Naive B cell (primary cell): ENCODE data around the gene ESYT3. TPM values are rescaled to one million over a fixed set of nuclear protein-coding genes. Genes with fewer than 3 reads are reported as not detected.
"Not testable (repeated sequence)": the region's sequence is repeated elsewhere in the genome, so short reads cannot be mapped to it uniquely, and the experiment has no call there.

Source experiments
- ATAC-seq, 2 donors: fragments of 150-1000 bp; cut with Tn5 transposase; 2 replicates each; pipeline ENCODE4 v1.10.0; 2021; ENCODE audit warnings: low read depth in 2 of 2, mild to moderate bottlenecking in 2 of 2, moderate library complexity in 2 of 2
- DNase-seq: peaks from one replicate; pipeline ENCODE4 v3.0.0; 2022
- H3K27ac Mint-ChIP-seq, 6 donors: one replicate each; pipeline ENCODE4 v1.8.0; 2020 to 2022; ENCODE audit warnings: mild to moderate bottlenecking in 6 of 6, mixed read lengths in 6 of 6, moderate library complexity in 5 of 6, inconsistent platforms in 2 of 6
- H3K27me3 Mint-ChIP-seq, 3 donors: one replicate each; pipeline ENCODE4 v1.8.0; 2021 to 2022; ENCODE audit warnings: mixed read lengths in 3 of 3, mild to moderate bottlenecking in 1 of 3
- H3K36me3 Mint-ChIP-seq, 2 donors: one replicate each; pipeline ENCODE4 v1.8.0; 2020 to 2022; ENCODE audit warnings: mixed read lengths in 2 of 2, inconsistent platforms in 1 of 2, mild to moderate bottlenecking in 1 of 2
- H3K4me1 Mint-ChIP-seq, 3 donors: one replicate each; pipeline ENCODE4 v1.8.0; 2020 to 2022; ENCODE audit warnings: mixed read lengths in 3 of 3, inconsistent platforms in 1 of 3, mild to moderate bottlenecking in 1 of 3, moderate library complexity in 1 of 3
- H3K4me3 Mint-ChIP-seq, 8 donors: one replicate each; pipeline ENCODE4 v1.8.0; 2020 to 2022; ENCODE audit warnings: mild to moderate bottlenecking in 8 of 8, mixed read lengths in 8 of 8, moderate library complexity in 8 of 8, inconsistent platforms in 2 of 8
- H3K9me3 Mint-ChIP-seq, 7 donors: one replicate each; pipeline ENCODE4 v1.8.0; 2020 to 2022; ENCODE audit warnings: mixed read lengths in 7 of 7, mild to moderate bottlenecking in 5 of 7, inconsistent platforms in 2 of 7, moderate library complexity in 1 of 7
- polyA plus RNA-seq, 6 donors: library from polyadenylated mRNA; unstranded; fragments of 300-500 nt; fragmentation: Illumina TruSeq; gene quantifications; one replicate each; pipeline ENCODE4 v1.2.3, GENCODE V29; 2021; ENCODE audit warnings: low read depth in 6 of 6

The ESYT3 gene
- polyA plus RNA-seq, 6 donors from 2014 or later: not detected

DNA sequence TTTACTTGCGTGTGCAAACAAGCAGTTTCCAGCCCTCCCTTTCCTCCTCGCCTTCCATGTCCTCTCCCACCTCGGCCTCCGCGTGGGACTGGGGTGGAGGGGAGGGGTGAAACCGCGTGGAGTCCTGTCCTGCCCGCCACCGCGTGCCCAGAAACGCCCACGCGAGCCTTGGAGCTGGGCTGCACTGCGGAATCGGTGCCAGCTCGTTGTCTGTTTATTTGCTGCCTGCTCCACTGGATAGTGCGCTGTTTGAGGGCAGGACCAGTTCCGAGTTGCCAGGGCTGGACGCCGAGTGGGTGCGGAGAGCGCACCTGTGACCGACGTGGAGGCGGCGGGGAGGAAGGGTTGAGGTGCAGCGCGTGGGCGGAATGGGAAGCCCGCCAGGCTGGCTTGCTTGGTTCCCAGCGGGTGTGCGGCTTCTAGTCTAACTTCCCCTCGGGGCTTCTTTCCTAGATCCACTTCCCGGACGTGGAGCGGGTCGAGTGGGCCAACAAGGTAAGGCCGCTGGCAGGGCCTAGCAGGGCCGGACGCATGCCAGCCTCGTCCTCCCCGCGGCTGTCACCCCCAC, 17.3 kb downstream of the ESYT3 start:
- DNase-seq (no peak), ATAC-seq (no peak)
- Mint-ChIP-seq H3K9me3 (no peaks in the 10 kb centered on the region), H3K4me1 (no peaks in the 10 kb centered on the region), H3K36me3 (no peaks in the 10 kb centered on the region), H3K4me3 (no peak overlapping the region), H3K27me3 (peaks cover 11 to 26% (median 24%) of the 10 kb centered on the region in 3 donors), H3K27ac (no peak overlapping the region)

DNA sequence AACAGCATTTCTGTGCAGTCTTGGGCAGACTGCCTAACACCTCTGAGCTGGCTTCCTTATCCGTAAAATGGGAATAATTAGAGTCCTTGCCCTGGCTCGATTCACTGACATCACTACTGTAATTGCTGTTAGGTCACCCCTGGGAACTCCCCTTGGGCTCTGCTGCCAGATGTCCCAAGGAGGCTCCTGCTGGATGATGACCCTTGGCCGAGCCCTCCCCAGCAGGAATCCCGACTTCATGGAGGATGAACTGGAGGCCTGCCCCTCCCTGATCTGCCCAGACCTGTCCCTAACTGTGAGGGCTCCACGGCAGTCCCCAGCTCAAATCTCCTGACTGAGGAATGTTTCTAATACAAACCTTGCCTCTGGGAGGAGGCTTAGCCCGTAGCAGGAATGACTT, 18.0 kb downstream of the ESYT3 start:
- no peaks in the 10 kb centered on the region for H3K36me3 Mint-ChIP-seq
- H3K4me3 Mint-ChIP-seq: no peak overlapping the region
- H3K4me1 Mint-ChIP-seq: peaks cover 0 to 2% (median 0%) of the 10 kb centered on the region in 3 donors

DNA sequence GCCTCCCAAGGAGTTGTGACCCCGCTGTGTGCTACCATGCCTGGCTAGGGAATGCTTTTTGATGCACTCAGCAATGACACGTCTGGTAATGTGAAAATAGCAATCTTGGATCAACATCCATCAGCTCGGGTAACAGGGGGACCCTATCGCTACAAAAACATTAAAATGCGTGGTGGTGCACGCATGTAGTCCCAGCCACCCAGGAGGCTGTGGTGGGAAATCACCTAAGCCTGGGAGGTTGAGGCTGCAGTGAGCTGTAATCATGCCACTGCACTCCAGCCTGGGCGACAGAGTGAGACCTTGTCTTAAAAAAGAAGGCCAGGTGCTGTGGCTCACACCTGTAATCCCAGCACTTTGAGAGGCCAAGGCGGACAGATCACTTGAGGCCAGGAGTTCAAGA, 19.5 kb downstream of the ESYT3 start:
- peaks cover 6 to 33% (median 29%) of the 10 kb centered on the region in 3 donors for H3K27me3 Mint-ChIP-seq
- not testable (repeated sequence) for H3K36me3 Mint-ChIP-seq, H3K27ac Mint-ChIP-seq, ATAC-seq, DNase-seq, H3K9me3 Mint-ChIP-seq, H3K4me3 Mint-ChIP-seq, H3K4me1 Mint-ChIP-seq

More for the DNA sequence above, 18.0 kb downstream of the ESYT3 start:
- Mint-ChIP-seq H3K9me3 (no peaks in the 10 kb centered on the region), H3K27me3 (peaks cover 11 to 30% (median 24%) of the 10 kb centered on the region in 3 donors), H3K27ac (no peak overlapping the region)
- ATAC-seq (no peak), DNase-seq (no peak)

DNA sequence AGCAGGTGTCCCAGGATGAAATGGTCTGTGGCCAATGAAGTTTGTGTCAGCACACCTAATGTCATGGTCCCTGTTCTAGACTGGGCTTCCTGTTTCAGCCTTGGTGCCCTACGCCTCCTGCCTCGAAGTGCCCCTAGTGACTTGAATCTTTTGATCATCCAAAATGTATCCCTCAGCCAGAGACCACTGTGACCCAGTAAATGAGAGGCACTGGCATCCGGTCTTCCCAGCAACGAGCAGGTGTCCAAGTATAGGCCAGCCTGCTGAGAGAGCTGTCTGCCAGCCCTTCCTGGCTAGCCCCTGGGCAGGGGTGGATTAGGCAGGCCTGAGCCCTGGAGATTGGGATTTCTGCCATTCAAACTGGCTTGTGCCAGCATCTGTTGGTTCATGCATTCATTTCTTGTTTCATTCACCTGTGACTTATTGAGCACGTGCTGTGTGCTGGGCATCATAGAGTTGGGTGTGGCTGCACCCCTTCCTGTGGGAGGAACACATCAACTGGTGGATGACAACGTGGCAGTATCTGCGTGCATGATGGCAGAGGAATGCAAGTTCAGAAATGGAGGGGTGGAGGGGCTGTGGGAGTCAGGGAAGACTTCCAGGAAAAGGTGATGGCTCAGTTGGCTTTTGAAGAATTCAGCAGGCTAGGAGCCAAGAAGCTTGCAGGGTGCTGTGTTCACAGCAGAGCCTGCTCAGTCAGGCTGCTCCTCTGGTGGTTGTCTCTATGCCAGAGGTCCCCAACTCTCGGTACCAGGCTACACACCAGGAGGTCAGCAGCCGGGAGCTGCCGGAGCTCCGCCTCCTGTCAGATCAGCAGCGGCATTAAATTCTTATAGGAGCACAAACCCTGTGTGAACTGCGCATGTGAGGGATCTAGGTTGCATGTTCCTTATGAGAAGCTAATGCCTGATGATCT, 21.6 kb downstream of the ESYT3 start:
- Mint-ChIP-seq H3K9me3 (no peaks in the 10 kb centered on the region), H3K27me3 (peaks cover 3 to 25% (median 23%) of the 10 kb centered on the region in 3 donors), H3K27ac (no peak overlapping the region), H3K36me3 (no peaks in the 10 kb centered on the region), H3K4me1 (peaks cover 0 to 2% (median 0%) of the 10 kb centered on the region in 3 donors), H3K4me3 (no peak overlapping the region)
- DNase-seq (no peak), ATAC-seq (no peak)

DNA sequence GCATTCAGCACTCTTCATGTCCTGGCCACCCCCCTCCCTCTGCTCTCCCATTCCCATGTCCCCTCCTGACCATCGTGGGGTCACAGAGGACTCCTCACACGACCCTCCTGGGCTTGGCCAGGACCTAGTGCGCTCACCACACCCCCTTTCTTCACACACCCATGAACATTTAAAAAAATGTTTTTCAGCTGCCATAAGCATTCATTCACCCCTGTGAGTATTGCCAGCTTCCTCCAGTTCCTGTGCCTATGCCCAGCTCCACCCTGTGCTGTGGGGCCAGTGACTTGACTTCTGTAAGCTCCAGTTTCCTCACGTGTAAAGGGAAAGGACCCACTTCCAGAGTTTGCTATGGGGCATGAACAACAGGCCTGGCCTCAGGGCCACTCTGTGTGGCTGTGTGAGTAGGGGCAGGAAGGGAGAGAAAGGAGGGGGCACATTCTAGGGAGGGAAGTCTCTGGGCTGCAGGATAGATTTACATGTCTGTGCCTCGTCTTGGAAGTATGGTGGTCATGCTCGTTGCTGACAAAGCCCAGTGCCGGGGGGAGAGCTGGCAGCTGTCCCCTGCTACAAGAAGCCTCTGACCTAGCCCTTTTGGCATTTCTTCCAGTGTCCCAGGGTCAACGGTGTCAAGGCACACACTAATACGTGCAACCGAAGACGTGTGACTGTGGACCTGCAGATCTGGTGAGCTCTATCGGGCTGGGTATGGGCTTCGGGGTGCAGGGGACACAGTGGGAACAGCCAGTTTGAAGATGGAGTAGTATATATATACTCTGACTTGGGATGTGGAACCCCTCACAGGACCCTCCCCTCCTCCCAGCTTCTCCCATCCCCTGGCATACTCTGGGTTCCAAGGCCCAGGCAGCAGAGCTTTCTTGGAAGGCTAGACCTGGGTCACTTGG, 22.8 kb downstream of the ESYT3 start:
- Mint-ChIP-seq H3K9me3 (no peaks in the 10 kb centered on the region), H3K4me3 (no peak overlapping the region), H3K27ac (no peak overlapping the region), H3K4me1 (peaks cover 0 to 2% (median 0%) of the 10 kb centered on the region in 3 donors), H3K36me3 (no peaks in the 10 kb centered on the region), H3K27me3 (peaks cover 7 to 25% (median 23%) of the 10 kb centered on the region in 3 donors)
- no peak for DNase-seq
- no peak for ATAC-seq

DNA sequence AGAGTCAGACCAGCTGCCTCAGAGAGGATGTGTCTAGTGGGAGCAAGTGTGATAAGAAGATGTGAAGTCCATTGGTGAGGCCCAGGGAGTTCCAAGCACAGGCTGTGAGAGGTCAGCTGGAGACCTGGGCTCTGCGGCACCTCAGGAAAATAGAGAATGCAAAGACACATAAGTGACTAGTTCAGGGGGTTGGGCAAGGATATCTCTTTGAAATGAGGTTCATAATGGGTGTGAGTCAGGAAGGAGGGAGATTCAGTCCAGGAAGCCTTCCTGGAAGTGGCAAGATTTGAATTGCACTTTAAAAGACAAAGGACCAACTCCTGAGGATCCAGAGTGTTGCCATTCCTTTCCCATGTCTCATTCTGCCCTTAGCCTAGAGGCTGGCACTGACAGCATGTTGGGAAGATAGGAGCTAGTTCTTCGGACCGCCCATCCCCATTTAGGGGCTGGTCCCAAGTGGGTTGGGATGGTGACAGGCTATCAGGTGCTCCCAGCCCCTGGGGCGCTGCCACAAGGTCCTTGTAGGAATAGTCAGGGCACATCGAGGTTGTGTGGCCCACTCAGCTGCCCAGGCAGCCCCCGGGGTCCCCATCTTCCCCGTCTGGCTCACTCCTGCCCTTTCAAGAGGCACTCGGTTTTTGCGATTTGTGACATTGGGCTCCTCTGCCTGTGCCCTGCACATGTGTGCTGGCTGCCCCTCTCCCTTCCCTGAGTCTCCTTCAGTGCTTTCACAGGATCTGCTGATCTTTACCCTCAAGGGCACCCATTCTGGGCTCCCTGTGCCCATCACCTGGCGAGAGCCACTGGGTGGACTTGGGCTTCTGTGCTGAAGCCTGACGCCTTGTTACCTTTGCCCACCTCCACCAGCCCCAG, 23.7 kb downstream of the ESYT3 start:
- no peak for DNase-seq
- no peaks in the 10 kb centered on the region for H3K9me3 Mint-ChIP-seq
- ATAC-seq: no peak

DNA sequence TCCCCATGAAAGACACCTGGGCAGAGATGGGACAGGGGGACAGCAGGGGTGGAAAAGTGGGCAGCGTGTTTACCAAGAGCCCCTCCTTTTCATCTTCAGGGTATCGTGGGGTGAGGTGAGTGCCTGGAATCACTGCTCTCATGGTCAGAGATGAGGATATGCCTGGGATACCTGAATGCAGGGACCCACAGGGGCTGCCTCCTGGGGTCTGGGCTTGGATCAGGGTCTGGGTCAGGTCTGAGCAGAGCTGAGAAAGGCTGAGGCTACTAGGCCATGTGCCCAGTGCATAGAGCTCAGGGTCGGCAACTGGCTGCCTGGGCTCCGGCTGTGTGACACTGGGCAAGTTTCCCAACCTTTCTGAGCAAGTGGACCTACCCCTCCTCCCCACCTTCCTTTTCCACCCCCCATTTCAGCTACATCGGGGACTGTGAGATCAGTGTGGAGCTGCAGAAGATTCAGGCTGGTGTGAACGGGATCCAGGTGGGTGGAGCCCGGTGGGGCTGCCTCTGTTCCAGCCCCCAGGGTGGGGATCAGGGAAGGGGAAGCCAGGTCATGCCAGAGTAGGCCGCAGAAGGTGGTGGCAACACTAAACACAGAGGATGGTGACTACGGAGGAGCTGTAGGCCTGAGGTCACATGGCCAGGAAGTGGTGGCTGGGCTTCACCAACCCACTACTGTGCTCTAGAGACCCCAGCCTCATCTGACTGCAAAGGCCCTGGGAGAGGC, 24.5 kb downstream of the ESYT3 start:
- H3K27me3 Mint-ChIP-seq: peaks cover 12 to 31% (median 25%) of the 10 kb centered on the region in 3 donors
- no peak for DNase-seq
- peaks cover 0 to 1% (median 0%) of the 10 kb centered on the region in 7 donors for H3K9me3 Mint-ChIP-seq
- H3K4me1 Mint-ChIP-seq: peaks cover 0 to 2% (median 0%) of the 10 kb centered on the region in 3 donors
- no peak for ATAC-seq
- H3K4me3 Mint-ChIP-seq: no peak overlapping the region
- H3K36me3 Mint-ChIP-seq: no peaks in the 10 kb centered on the region
- peak overlapping the region in 1 of 6 donors; percentile 56 for H3K27ac Mint-ChIP-seq

More for the DNA sequence above, 23.7 kb downstream of the ESYT3 start:
- Mint-ChIP-seq H3K27ac (peak overlapping the region in 1 of 6 donors; percentile 56), H3K4me1 (peaks cover 0 to 2% (median 0%) of the 10 kb centered on the region in 3 donors), H3K36me3 (no peaks in the 10 kb centered on the region), H3K4me3 (no peak overlapping the region), H3K27me3 (peaks cover 7 to 25% (median 21%) of the 10 kb centered on the region in 3 donors)

DNA sequence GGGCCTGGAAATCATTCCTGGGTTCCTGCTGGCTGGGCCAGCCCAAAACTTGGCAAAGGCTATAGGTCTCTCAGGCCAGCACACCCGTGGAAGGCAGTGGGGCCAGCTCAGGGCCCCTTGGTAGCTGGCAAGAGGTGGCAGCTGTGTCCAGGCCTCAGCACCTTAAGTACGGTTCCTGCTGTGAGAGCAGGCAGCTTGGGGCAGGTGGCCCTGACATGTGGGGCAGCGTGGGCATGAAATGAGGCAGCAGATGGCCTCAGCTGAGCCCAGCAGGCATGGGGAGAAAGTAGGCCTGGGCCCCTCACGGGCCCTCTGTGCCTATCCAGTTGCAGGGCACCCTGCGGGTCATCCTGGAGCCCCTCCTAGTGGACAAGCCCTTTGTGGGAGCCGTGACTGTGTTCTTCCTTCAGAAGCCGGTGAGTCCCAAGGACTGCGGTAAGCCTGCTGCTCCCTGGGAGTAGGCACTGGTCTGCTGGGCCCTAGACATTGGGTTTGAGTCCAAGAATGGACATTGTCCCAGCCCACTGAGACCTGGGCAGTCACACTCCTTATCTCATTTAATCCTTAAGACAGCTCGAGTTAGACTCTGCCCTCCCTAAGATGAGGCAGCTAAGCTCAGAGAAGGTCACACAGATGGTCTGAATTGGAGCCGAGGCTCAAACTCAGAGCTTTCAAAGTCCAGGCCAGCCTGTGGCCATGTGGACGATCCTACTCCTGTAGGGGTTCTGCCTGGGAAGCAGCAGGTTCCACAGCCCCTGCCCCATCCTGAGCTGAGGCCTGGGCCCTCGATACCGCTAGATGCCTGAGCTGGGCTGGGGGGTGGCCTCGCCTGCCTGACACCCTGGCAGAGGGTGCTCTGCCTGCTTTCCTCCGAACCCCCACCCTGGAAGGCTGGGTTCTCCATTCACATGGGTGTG, 25.5 kb downstream of the ESYT3 start:
- H3K4me3 Mint-ChIP-seq: no peak overlapping the region
- H3K9me3 Mint-ChIP-seq: peaks cover 0 to 1% (median 0%) of the 10 kb centered on the region in 7 donors
- H3K27ac Mint-ChIP-seq: no peak overlapping the region
- H3K36me3 Mint-ChIP-seq: no peaks in the 10 kb centered on the region
- H3K27me3 Mint-ChIP-seq: peaks cover 11 to 26% (median 21%) of the 10 kb centered on the region in 3 donors
- H3K4me1 Mint-ChIP-seq: peaks cover 0 to 2% (median 0%) of the 10 kb centered on the region in 3 donors
- no peak for ATAC-seq
- no peak for DNase-seq

DNA sequence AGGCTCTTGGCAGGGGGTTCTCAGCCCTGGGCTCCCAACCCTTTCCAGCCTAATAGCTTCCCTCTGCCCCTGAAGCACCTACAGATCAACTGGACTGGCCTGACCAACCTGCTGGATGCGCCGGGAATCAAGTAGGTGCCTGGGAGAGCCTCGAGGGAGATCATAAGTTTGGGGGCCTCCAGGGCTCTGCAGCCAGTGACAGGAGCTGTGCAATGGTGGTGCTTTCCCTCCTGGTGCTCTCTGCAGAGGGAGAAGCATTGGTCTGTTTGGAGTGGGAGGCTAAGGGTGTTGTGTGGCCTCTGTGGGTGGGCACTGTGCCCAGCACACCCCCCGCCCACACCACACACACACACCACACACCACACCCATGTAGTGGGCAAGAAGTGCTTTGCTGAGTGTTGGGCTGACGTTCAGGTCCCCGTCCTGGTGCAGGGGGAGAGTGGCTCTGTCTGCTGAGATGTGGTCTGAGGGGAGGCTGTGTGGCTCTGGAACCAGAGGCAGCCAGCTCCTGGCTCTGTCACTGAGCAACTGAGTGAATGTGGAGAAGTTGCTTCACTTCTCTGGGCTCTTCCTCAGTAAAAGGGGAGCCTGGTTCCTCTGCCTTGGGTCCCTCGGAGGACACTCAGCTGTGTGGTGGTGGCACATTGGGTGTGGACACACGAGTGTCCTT, 26.3 kb downstream of the ESYT3 start:
- no peak overlapping the region for H3K4me3 Mint-ChIP-seq
- no peaks in the 10 kb centered on the region for H3K36me3 Mint-ChIP-seq
- ATAC-seq: no peak
- DNase-seq: no peak
- no peak overlapping the region for H3K27ac Mint-ChIP-seq
- peaks cover 0 to 1% (median 0%) of the 10 kb centered on the region in 7 donors for H3K9me3 Mint-ChIP-seq
- H3K4me1 Mint-ChIP-seq: peaks cover 0 to 2% (median 0%) of the 10 kb centered on the region in 3 donors
- H3K27me3 Mint-ChIP-seq: peaks cover 12 to 18% (median 15%) of the 10 kb centered on the region in 3 donors

DNA sequence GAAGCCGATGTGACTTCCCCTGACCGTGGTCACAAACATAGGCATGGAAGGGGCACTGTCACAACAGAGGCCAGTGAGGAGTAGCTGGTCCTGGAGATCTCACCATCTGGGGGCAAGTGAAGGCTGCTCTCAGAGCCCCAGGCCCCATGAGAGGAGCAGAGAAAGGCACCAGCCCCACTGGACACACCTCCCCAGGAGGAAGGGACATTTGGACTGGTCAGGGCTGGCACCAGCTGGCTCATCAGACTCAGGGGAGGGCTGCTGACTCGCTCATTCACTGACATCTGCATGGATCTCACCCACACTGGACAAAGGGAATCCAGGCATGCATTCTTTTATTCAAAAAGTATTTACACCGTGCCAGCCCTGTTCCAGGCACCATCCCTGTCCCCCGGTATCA, 26.8 kb downstream of the ESYT3 start:
- DNase-seq (no peak), ATAC-seq (no peak)
- Mint-ChIP-seq H3K4me1 (peaks cover 0 to 2% (median 0%) of the 10 kb centered on the region in 3 donors), H3K36me3 (no peaks in the 10 kb centered on the region), H3K4me3 (no peak overlapping the region), H3K9me3 (peaks cover 0 to 1% (median 0%) of the 10 kb centered on the region in 7 donors), H3K27me3 (peaks cover 15% of the 10 kb centered on the region in 3 donors), H3K27ac (no peak overlapping the region)

DNA sequence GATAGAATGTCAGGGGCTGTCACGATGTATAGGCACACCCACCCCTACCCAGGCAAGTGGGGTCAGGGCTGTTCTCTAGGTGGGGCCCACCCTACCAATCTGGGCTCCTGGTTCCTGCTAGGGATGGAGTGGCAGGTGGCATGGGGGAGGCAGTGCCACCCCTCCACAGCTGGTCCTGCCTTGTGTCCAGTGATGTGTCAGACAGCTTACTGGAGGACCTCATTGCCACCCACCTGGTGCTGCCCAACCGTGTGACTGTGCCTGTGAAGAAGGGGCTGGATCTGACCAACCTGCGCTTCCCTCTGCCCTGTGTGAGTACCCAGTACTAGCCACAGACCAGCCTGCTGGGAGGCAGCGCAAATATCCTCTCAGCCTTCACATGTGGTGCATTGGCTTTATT, 27.5 kb downstream of the ESYT3 start:
- DNase-seq: no peak
- Mint-ChIP-seq H3K9me3 (peaks cover 0 to 1% (median 0%) of the 10 kb centered on the region in 7 donors), H3K4me3 (no peak overlapping the region), H3K27me3 (peaks cover 15% of the 10 kb centered on the region in 3 donors), H3K4me1 (peaks cover 0 to 2% (median 0%) of the 10 kb centered on the region in 3 donors), H3K27ac (no peak overlapping the region), H3K36me3 (no peaks in the 10 kb centered on the region)
- no peak for ATAC-seq
